Measurements from ENCODE around the gene GBF1.
"Not testable (repeated sequence)": the region's sequence is repeated elsewhere in the genome, so short reads cannot be mapped to it uniquely, and the experiment has no call there.

Gene GBF1

DNA sequence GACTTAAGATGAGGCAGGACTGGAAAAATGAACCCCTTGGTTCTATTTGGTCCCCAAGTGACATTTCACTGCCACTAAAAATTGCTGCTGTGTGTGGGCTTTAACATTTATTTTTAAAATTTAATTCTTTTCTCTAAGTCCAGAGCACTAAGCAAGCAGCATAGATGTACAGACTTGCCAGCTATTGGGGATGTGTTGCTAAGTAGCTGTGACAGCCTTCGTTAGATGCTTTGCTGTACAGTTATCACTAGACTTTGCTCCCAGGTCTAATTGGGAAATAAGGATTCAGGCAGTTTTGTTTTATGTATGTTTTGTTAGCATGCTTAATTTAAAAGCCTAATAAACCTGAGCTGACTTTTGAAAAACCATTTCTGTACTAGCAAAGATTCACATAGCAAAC is 51.8 kb downstream of the GBF1 start:
- Histone ChIP-seq H3K4me3 (ENCODE audit: low read length) (no peak overlapping the region), H3K36me3 (replicated peaks; ENCODE audit: low read depth, low read length) (no peaks in the 10 kb centered on the region), H3K79me2 (ENCODE audit: low read length) (peaks cover 8% of the 10 kb centered on the region), H3K27me3 (ENCODE audit: low read depth, low read length) (no peaks in the 10 kb centered on the region), H3K4me2 (ENCODE audit: low read length) (no peak overlapping the region), H2AFZ (ENCODE audit: low read depth, low read length) (no peak overlapping the region), H3K4me1 (ENCODE audit: low read length) (no peaks in the 10 kb centered on the region), H3K9me3 (ENCODE audit: insufficient read depth, low read length) (no peaks in the 10 kb centered on the region), H3K27ac (ENCODE audit: low read length) (no peak overlapping the region), H3K9ac (ENCODE audit: low read length) (no peak overlapping the region), H4K20me1 (ENCODE audit: insufficient read depth, low read length) (no peaks in the 10 kb centered on the region)
- TF ChIP-seq, protein P1, sequence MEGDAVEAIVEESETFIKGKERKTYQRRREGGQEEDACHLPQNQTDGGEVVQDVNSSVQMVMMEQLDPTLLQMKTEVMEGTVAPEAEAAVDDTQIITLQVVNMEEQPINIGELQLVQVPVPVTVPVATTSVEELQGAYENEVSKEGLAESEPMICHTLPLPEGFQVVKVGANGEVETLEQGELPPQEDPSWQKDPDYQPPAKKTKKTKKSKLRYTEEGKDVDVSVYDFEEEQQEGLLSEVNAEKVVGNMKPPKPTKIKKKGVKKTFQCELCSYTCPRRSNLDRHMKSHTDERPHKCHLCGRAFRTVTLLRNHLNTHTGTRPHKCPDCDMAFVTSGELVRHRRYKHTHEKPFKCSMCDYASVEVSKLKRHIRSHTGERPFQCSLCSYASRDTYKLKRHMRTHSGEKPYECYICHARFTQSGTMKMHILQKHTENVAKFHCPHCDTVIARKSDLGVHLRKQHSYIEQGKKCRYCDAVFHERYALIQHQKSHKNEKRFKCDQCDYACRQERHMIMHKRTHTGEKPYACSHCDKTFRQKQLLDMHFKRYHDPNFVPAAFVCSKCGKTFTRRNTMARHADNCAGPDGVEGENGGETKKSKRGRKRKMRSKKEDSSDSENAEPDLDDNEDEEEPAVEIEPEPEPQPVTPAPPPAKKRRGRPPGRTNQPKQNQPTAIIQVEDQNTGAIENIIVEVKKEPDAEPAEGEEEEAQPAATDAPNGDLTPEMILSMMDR (IDR thresholded peaks at IDR 0.05; ENCODE audit: low read depth, low read length): no peak
- TF ChIP-seq EZH2phosphoT487 (IDR thresholded peaks at IDR 0.05; ENCODE audit: low read depth): no peak

DNA sequence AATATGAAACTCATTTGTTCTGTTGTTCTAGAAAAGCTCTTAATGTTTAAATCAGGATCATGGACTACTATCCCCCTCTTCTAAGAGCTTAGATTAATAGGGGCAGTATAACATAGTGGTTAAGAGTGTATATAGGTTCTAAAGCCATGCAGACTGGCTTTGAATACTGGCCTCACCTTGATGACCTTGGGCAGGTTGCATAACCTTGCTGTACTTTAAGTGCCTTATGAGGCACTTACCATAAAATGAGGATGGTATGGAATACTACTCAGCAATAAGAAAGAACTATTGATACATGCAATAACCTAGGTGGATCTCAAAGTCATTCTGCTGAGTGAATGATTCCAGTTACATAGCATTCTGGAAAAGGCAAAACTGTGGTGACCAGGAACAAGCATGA is 53.6 kb downstream of the GBF1 start:
- H3K27me3 ChIP-seq (ENCODE audit: low read depth, low read length): no peaks in the 10 kb centered on the region
- H3K4me2 ChIP-seq (ENCODE audit: low read length): no peak overlapping the region
- TF ChIP-seq, protein P1 (IDR thresholded peaks at IDR 0.05; ENCODE audit: low read depth, low read length): no peak
- TF ChIP-seq EZH2phosphoT487 (IDR thresholded peaks at IDR 0.05; ENCODE audit: low read depth): no peak
- no peak overlapping the region for H3K9ac ChIP-seq (ENCODE audit: low read length)
- no peaks in the 10 kb centered on the region for H4K20me1 ChIP-seq (ENCODE audit: insufficient read depth, low read length)
- no peaks in the 10 kb centered on the region for H3K4me1 ChIP-seq (ENCODE audit: low read length)
- no peak overlapping the region for H2AFZ ChIP-seq (ENCODE audit: low read depth, low read length)
- H3K4me3 ChIP-seq (ENCODE audit: low read length): no peak overlapping the region
- H3K9me3 ChIP-seq (ENCODE audit: insufficient read depth, low read length): no peaks in the 10 kb centered on the region
- peaks cover 8% of the 10 kb centered on the region for H3K79me2 ChIP-seq (ENCODE audit: low read length)
- H3K27ac ChIP-seq (ENCODE audit: low read length): no peak overlapping the region
- H3K36me3 ChIP-seq (replicated peaks; ENCODE audit: low read depth, low read length): no peaks in the 10 kb centered on the region

DNA sequence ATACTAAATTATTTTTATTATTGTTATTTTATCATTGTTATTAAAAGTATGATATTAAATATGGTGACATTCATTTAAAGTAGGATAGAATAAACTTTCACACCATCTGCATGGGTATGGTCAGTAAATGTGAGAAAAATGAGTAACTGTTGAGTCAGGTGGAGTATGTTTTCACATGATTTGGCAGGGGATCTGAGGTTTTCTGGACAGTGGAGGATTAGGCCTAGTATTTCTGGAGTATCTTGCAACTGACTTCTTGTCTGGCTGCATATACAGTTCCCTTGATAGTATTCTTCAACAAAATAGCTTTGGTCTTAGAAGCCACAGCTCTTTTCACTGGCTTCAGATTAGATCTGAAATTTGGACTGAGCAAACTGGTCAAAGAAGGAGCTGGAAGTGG is 54.5 kb downstream of the GBF1 start:
- Histone ChIP-seq H3K79me2 (ENCODE audit: low read length) (peaks cover 8% of the 10 kb centered on the region), H4K20me1 (ENCODE audit: insufficient read depth, low read length) (no peaks in the 10 kb centered on the region), H3K9me3 (ENCODE audit: insufficient read depth, low read length) (no peaks in the 10 kb centered on the region), H3K36me3 (replicated peaks; ENCODE audit: low read depth, low read length) (no peaks in the 10 kb centered on the region), H3K27me3 (ENCODE audit: low read depth, low read length) (no peaks in the 10 kb centered on the region), H3K27ac (ENCODE audit: low read length) (no peak overlapping the region), H3K9ac (ENCODE audit: low read length) (no peak overlapping the region), H3K4me2 (ENCODE audit: low read length) (no peak overlapping the region), H3K4me1 (ENCODE audit: low read length) (no peaks in the 10 kb centered on the region), H3K4me3 (ENCODE audit: low read length) (no peak overlapping the region), H2AFZ (ENCODE audit: low read depth, low read length) (no peak overlapping the region)
- no peak for TF ChIP-seq EZH2phosphoT487 (IDR thresholded peaks at IDR 0.05; ENCODE audit: low read depth)
- TF ChIP-seq, protein P1 (IDR thresholded peaks at IDR 0.05; ENCODE audit: low read depth, low read length): no peak

DNA sequence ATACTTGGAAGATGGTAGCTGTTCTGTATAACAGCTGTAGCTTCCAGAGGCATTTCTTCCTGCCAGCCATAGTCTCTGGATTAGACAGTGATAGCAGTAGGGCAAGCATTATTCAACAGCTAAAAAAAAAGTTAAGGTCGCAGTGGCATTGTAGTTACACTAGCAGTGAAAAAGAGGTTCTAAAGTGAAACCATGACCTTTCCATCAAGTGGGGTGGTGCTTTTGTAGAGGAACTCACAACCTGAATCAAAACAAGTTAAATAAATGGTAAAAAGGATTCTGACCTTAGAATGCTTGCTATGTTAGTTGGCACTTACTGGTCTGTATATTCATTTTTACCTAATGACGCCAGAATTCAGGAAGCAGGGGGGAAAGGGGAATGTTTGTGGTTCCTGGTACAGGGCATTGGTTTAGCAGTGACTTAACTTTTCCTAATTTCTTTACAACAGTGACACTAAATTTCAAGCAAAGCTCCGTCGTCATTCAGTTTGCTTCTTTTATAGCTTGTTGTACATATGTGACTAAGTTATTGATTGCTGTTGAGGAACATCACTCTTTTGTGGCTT is 55.0 kb downstream of the GBF1 start:
- Histone ChIP-seq H3K4me2 (ENCODE audit: low read length) (no peak overlapping the region), H3K27ac (ENCODE audit: low read length) (no peak overlapping the region), H3K79me2 (ENCODE audit: low read length) (peaks cover 8% of the 10 kb centered on the region)

DNA sequence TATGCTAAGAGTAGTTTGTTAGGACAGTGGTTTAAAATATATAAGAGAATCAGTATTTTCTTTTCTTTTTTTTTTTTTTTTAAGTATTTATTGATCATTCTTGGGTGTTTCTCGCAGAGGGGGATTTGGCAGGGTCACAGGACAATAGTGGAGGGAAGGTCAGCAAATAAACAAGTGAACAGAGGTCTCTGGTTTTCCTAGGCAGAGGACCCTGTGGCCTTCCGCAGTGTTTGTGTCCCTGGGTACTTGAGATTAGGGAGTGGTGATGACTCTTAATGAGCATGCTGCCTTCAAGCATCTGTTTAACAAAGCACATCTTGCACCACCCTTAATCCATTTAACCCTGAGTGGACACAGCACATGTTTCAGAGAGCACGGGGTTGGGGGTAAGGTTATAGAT is 55.6 kb downstream of the GBF1 start:
- H4K20me1 ChIP-seq (ENCODE audit: insufficient read depth, low read length); H3K36me3 ChIP-seq (replicated peaks; ENCODE audit: low read depth, low read length); H3K4me2 ChIP-seq (ENCODE audit: low read length); H3K27me3 ChIP-seq (ENCODE audit: low read depth, low read length); H3K79me2 ChIP-seq (ENCODE audit: low read length); H3K9me3 ChIP-seq (ENCODE audit: insufficient read depth, low read length); H3K4me1 ChIP-seq (ENCODE audit: low read length); H3K27ac ChIP-seq (ENCODE audit: low read length); H2AFZ ChIP-seq (ENCODE audit: low read depth, low read length); H3K9ac ChIP-seq (ENCODE audit: low read length); H3K4me3 ChIP-seq (ENCODE audit: low read length): not testable (repeated sequence)

More for the DNA sequence above, 55.0 kb downstream of the GBF1 start:
- no peaks in the 10 kb centered on the region for H3K36me3 ChIP-seq (replicated peaks; ENCODE audit: low read depth, low read length)
- H3K9ac ChIP-seq (ENCODE audit: low read length): no peak overlapping the region
- H3K4me3 ChIP-seq (ENCODE audit: low read length): no peak overlapping the region
- no peak overlapping the region for H2AFZ ChIP-seq (ENCODE audit: low read depth, low read length)
- H4K20me1 ChIP-seq (ENCODE audit: insufficient read depth, low read length): no peaks in the 10 kb centered on the region
- H3K27me3 ChIP-seq (ENCODE audit: low read depth, low read length): no peaks in the 10 kb centered on the region
- TF ChIP-seq, protein P1 (IDR thresholded peaks at IDR 0.05; ENCODE audit: low read depth, low read length): no peak
- no peak for TF ChIP-seq EZH2phosphoT487 (IDR thresholded peaks at IDR 0.05; ENCODE audit: low read depth)
- no peaks in the 10 kb centered on the region for H3K9me3 ChIP-seq (ENCODE audit: insufficient read depth, low read length)
- no peaks in the 10 kb centered on the region for H3K4me1 ChIP-seq (ENCODE audit: low read length)

DNA sequence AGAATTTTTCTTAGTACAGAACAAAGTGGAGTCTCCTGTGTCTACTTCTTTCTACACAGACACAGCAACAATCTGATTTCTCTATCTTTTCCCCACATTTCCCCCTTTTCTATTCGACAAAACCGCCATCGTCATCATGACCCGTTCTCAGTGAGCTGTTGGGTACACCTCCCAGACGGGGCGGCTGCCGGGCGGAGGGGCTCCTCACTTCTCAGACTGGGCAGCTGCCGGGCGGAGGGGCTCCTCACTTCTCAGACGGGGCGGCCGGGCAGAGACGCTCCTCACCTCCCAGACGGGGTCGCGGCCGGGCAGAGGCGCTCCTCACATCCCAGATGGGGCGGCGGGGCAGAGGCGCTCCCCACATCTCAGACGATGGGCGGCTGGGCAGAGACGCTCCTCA is 56.0 kb downstream of the GBF1 start:
- H3K36me3 ChIP-seq (replicated peaks; ENCODE audit: low read depth, low read length); H3K27me3 ChIP-seq (ENCODE audit: low read depth, low read length); H4K20me1 ChIP-seq (ENCODE audit: insufficient read depth, low read length); H3K9me3 ChIP-seq (ENCODE audit: insufficient read depth, low read length); H3K4me3 ChIP-seq (ENCODE audit: low read length); H3K4me1 ChIP-seq (ENCODE audit: low read length); H3K79me2 ChIP-seq (ENCODE audit: low read length); H3K27ac ChIP-seq (ENCODE audit: low read length); H3K9ac ChIP-seq (ENCODE audit: low read length); H2AFZ ChIP-seq (ENCODE audit: low read depth, low read length); H3K4me2 ChIP-seq (ENCODE audit: low read length): not testable (repeated sequence)
